ENCODE results near the gene TAOK1. TPM values are rescaled to one million over a fixed set of nuclear protein-coding genes. Genes with fewer than 3 reads are reported as not detected.

Gene TAOK1
- total RNA-seq, 1 donor from 2014 or later = 42.2 TPM

GRCh38 chr17:29568331-29569244 is 178.4 kb downstream of the TAOK1 start, which contains the start of gene TP53I13:
Gene TP53I13 (plus strand): TSS chr17:29568701. CDS start chr17:29568759, 58 bp downstream.
- intact Hi-C loops (cut with DNase I) = no loop called here
- DNase-seq (ENCODE audit: extremely low spot score in 2 of 2) = peak; percentile 91 to 95
- no peaks in the 10 kb centered on the region for H3K9me3 ChIP-seq
- peaks cover 0 to under 1% of the 10 kb centered on the region in 2 donors for H3K36me3 ChIP-seq
- peak within 1 kb of the TSS; percentile 71 to 83 for H3K4me3 ChIP-seq
- TF ChIP-seq POLR2AphosphoS5 (IDR thresholded peaks at IDR 0.05; ENCODE audit: insufficient read depth in 1 of 2, low read depth in 1 of 2) = peak; percentile 31 to 93
- TF ChIP-seq, protein P1, sequence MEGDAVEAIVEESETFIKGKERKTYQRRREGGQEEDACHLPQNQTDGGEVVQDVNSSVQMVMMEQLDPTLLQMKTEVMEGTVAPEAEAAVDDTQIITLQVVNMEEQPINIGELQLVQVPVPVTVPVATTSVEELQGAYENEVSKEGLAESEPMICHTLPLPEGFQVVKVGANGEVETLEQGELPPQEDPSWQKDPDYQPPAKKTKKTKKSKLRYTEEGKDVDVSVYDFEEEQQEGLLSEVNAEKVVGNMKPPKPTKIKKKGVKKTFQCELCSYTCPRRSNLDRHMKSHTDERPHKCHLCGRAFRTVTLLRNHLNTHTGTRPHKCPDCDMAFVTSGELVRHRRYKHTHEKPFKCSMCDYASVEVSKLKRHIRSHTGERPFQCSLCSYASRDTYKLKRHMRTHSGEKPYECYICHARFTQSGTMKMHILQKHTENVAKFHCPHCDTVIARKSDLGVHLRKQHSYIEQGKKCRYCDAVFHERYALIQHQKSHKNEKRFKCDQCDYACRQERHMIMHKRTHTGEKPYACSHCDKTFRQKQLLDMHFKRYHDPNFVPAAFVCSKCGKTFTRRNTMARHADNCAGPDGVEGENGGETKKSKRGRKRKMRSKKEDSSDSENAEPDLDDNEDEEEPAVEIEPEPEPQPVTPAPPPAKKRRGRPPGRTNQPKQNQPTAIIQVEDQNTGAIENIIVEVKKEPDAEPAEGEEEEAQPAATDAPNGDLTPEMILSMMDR (IDR thresholded peaks at IDR 0.05) = no peak
- peak in 1 of 2 donors; percentile 80 for TF ChIP-seq POLR2A (IDR thresholded peaks at IDR 0.05)
- H3K27ac ChIP-seq = peak within 1 kb of the TSS; percentile 91
- H3K4me1 ChIP-seq = peaks cover 54% of the 10 kb centered on the region
- H3K27me3 ChIP-seq = no peaks in the 10 kb centered on the region

- Histone ChIP-seq H3K4me1 (peaks cover 54% of the 10 kb centered on the region), H3K9me3 (no peaks in the 10 kb centered on the region), H3K27me3 (no peaks in the 10 kb centered on the region), H3K4me3 (peak overlapping the region; percentile 71 to 83), H3K36me3 (peaks cover 0 to 9% of the 10 kb centered on the region in 2 donors), H3K27ac (peak overlapping the region; percentile 91)
- TF ChIP-seq POLR2A (IDR thresholded peaks at IDR 0.05) = no peak
- TF ChIP-seq, protein P1 (IDR thresholded peaks at IDR 0.05) = no peak
- no peak for TF ChIP-seq POLR2AphosphoS5 (IDR thresholded peaks at IDR 0.05; ENCODE audit: insufficient read depth in 1 of 2, low read depth in 1 of 2)
- intact Hi-C loops (cut with DNase I) = no loop called here
- no peak for DNase-seq (ENCODE audit: extremely low spot score in 2 of 2)
These were observed 179.2 kb downstream of the TAOK1 start for GRCh38 chr17:29569245-29569950.

DNA sequence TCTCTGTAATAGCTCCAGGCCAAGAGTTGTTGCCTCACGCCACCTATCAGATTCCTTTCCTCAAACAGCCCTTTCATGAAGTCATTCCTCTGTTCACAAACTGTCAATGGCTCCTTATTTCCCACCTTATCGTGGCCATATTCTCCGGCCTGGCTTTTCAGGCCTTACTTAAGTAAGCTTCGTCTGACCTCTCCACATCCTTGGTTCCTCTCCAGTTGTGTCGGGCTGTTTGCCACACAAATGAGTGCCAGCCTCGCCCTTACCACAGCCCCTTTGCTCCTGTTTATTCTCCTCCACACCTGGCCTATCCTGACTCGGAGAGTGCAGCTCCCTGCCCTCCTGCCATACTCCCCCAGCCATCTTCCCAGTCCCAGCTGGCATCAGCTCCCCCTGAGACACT is 180.4 kb downstream of the TAOK1 start:
- Histone ChIP-seq H3K4me1 (peaks cover 51% of the 10 kb centered on the region), H3K9me3 (no peaks in the 10 kb centered on the region), H3K36me3 (peaks cover 0 to 20% of the 10 kb centered on the region in 2 donors), H3K27me3 (no peaks in the 10 kb centered on the region), H3K4me3 (no peak overlapping the region), H3K27ac (no peak overlapping the region)
- intact Hi-C loops (cut with DNase I) = no loop called here
- no peak for DNase-seq (ENCODE audit: extremely low spot score in 2 of 2)
- TF ChIP-seq, protein P1 (IDR thresholded peaks at IDR 0.05) = no peak
- no peak for TF ChIP-seq POLR2A (IDR thresholded peaks at IDR 0.05)
- no peak for TF ChIP-seq POLR2AphosphoS5 (IDR thresholded peaks at IDR 0.05; ENCODE audit: insufficient read depth in 1 of 2, low read depth in 1 of 2)

- DNase-seq (ENCODE audit: extremely low spot score in 2 of 2) = peak in 1 of 2 donors; percentile 85
- no peak overlapping the region for H3K27ac ChIP-seq
These were observed 181.3 kb downstream of the TAOK1 start for GRCh38 chr17:29571486-29571882.

More at GRCh38 chr17:29571486-29571882, 181.3 kb downstream of the TAOK1 start:
- Histone ChIP-seq H3K27me3 (no peaks in the 10 kb centered on the region), H3K4me1 (peaks cover 43% of the 10 kb centered on the region), H3K36me3 (peaks cover 0 to 30% of the 10 kb centered on the region in 2 donors), H3K4me3 (no peak overlapping the region), H3K9me3 (no peaks in the 10 kb centered on the region)
- intact Hi-C loops (cut with DNase I) = no loop called here
- no peak for TF ChIP-seq POLR2AphosphoS5 (IDR thresholded peaks at IDR 0.05; ENCODE audit: insufficient read depth in 1 of 2, low read depth in 1 of 2)
- TF ChIP-seq, protein P1 (IDR thresholded peaks at IDR 0.05) = no peak
- no peak for TF ChIP-seq POLR2A (IDR thresholded peaks at IDR 0.05)
